Measurements from ENCODE around the gene RYR3.

RYR3 gene

GRCh38 chr15:33453761-33454160, 143.0 kb downstream of the RYR3 start:
- no peak overlapping the region for H3K4me3 ChIP-seq (ENCODE audit: low read length)
- no peak for DNase-seq (ENCODE audit: low read depth)
- TF ChIP-seq, protein P1, sequence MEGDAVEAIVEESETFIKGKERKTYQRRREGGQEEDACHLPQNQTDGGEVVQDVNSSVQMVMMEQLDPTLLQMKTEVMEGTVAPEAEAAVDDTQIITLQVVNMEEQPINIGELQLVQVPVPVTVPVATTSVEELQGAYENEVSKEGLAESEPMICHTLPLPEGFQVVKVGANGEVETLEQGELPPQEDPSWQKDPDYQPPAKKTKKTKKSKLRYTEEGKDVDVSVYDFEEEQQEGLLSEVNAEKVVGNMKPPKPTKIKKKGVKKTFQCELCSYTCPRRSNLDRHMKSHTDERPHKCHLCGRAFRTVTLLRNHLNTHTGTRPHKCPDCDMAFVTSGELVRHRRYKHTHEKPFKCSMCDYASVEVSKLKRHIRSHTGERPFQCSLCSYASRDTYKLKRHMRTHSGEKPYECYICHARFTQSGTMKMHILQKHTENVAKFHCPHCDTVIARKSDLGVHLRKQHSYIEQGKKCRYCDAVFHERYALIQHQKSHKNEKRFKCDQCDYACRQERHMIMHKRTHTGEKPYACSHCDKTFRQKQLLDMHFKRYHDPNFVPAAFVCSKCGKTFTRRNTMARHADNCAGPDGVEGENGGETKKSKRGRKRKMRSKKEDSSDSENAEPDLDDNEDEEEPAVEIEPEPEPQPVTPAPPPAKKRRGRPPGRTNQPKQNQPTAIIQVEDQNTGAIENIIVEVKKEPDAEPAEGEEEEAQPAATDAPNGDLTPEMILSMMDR (conservative IDR thresholded peaks at IDR 0.05; ENCODE audit: low read depth, low read length), result no peak

DNA sequence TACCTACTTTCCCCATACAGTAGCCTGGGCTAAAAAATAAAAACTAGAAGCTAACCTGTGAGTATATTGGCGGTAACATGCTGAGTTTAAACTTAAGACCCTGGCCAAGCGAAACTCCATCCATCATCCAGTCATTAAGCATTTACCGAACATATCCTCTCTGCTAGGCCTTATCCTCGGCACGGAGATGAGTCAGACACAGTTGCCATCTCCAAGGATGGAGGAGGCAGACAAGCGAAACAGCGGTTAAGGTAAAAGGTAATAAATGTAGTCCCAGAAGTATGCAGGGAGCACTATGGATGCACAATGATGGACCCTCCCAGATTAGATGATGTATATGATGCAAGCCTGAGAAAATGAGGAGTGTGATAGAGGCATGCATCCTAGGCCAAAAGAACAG, 143.6 kb downstream of the RYR3 start:
- no peak overlapping the region for H3K4me3 ChIP-seq (ENCODE audit: low read length)
- no peak for DNase-seq (ENCODE audit: low read depth)
- TF ChIP-seq, protein P1 (conservative IDR thresholded peaks at IDR 0.05; ENCODE audit: low read depth, low read length), result no peak

- no peak overlapping the region for H3K4me3 ChIP-seq (ENCODE audit: low read length)
- TF ChIP-seq, protein P1 (conservative IDR thresholded peaks at IDR 0.05; ENCODE audit: low read depth, low read length), result no peak
- DNase-seq (ENCODE audit: low read depth), result no peak
Observed at GRCh38 chr15:33454996-33455395, 144.2 kb downstream of the RYR3 start.

- no peak for DNase-seq (ENCODE audit: low read depth)
- TF ChIP-seq, protein P1 (conservative IDR thresholded peaks at IDR 0.05; ENCODE audit: low read depth, low read length), result no peak
- no peak overlapping the region for H3K4me3 ChIP-seq (ENCODE audit: low read length)
Observed at GRCh38 chr15:33458421-33458820, 147.7 kb downstream of the RYR3 start.

- TF ChIP-seq, protein P1 (conservative IDR thresholded peaks at IDR 0.05; ENCODE audit: low read depth, low read length), result no peak
- no peak for DNase-seq (ENCODE audit: low read depth)
- H3K4me3 ChIP-seq (ENCODE audit: low read length), result no peak overlapping the region
Observed at GRCh38 chr15:33460166-33460805, 149.5 kb downstream of the RYR3 start.

- TF ChIP-seq, protein P1 (conservative IDR thresholded peaks at IDR 0.05; ENCODE audit: low read depth, low read length), result no peak
- H3K4me3 ChIP-seq (ENCODE audit: low read length), result no peak overlapping the region
- DNase-seq (ENCODE audit: low read depth), result no peak
Observed at GRCh38 chr15:33461671-33462070, 150.9 kb downstream of the RYR3 start.

DNA sequence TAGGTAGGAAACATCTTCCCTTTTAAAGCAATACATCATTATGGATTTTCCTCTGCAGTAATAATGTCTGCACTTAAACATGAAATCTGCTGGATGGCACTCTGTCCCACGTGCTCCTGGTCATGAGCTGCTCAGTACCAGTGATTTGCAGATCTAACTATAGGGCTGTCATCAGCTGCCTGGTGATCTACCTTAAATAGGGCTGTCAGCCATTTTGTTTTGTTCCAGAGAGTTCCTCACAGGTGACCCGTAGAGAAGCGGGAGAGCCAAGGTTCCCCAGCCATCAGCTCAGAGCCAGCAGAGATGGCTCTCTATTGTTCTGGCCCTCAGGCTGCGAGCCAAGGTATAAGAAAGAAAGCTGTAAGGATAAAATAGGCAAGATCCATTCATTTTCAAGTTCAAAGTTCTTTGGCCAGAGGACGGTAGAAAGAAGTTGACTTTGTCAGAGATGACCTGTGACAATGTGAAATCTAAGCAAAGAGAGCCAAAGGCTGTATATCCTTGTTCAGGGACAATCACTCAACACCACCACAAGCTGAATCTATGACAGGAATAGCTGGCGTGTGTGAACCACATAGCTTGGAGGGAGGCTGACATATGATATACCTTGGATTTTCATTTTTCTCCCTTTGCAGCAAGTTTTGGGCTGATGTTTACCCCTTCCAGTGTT, 156.5 kb downstream of the RYR3 start:
- TF ChIP-seq, protein P1 (conservative IDR thresholded peaks at IDR 0.05; ENCODE audit: low read depth, low read length), result no peak
- H3K4me3 ChIP-seq (ENCODE audit: low read length), result no peak overlapping the region
- DNase-seq (ENCODE audit: low read depth), result no peak
